ENCODE measurements around the gene HIF3A.

- TF ChIP-seq CTCF (IDR thresholded peaks at IDR 0.05): no peak
- no peak for TF ChIP-seq EZH2phosphoT487 (IDR thresholded peaks at IDR 0.05)
- TF ChIP-seq EZH2 (IDR thresholded peaks at IDR 0.05): no peak
These were observed 12.2 kb upstream of the HIF3A start for GRCh38 chr19:46284635-46285034.

Data from neural progenitor cell (in vitro differentiated cells).